NCI-H1436 (cell line): ENCODE data around the gene MZF1.

Source experiments
- DNase-seq: peaks from one replicate; lab custom pipeline; 2025; lab: John Stamatoyannopoulos, UW

The MZF1 gene

DNA sequence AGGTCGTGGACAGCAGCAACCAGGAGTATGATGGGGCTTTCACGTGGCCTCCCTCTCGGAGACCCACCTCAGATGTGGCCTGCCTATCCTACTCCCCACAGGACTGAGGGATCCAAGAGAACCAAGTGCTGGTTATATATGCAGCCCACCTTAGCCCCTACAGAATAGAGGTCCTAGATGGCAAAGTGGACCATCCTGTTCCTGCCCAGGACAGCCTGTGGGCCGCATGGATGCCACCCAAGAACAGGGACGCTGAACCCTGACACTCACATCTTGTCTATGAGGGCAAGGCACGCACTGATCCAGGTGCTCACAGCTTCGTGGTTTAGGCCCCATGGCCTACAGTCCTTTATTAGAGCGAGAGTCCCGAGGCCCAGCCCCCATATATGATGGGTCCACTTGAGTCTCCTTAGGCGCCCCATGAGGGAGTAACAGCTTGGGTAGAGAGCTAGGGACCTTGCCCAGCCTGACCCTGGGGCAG is 59.9 kb downstream of the MZF1 start:
- no peak for DNase-seq
